ENCODE measurements around the gene KRT17. TPM values are rescaled to one million over a fixed set of nuclear protein-coding genes. Genes with fewer than 3 reads are reported as not detected.
A peak's percentile ranks its signal among the peaks of the same experiment; 100 is the strongest.
"Not testable (repeated sequence)": the region's sequence is repeated elsewhere in the genome, so short reads cannot be mapped to it uniquely, and the experiment has no call there.

The KRT17 gene
- polyA plus RNA-seq, 4 donors, result 1.2 to 3.1 (median 1.5) TPM

GRCh38 chr17:41579484-41580243 is 44.7 kb downstream of the KRT17 start:
- peak; percentile 64 to 84 (median 76) for DNase-seq (ENCODE audit: low read depth in 4 of 4, low spot score in 3 of 4)

- DNase-seq (ENCODE audit: low read depth in 4 of 4, low spot score in 3 of 4), result no peak
These were observed 45.4 kb downstream of the KRT17 start for GRCh38 chr17:41578971-41579370.

- no peak for DNase-seq (ENCODE audit: low read depth in 4 of 4, low spot score in 3 of 4)
These were observed 45.8 kb downstream of the KRT17 start for GRCh38 chr17:41578538-41578937.

GRCh38 chr17:41576740-41577139 is 47.6 kb downstream of the KRT17 start:
- not testable (repeated sequence) for DNase-seq (ENCODE audit: low read depth in 4 of 4, low spot score in 3 of 4)

GRCh38 chr17:41575336-41575735 is 49.0 kb downstream of the KRT17 start:
- DNase-seq (ENCODE audit: low read depth in 4 of 4, low spot score in 3 of 4), result no peak

GRCh38 chr17:41571561-41572434 is 52.6 kb downstream of the KRT17 start, which contains the start of gene KRT9:
Gene KRT9, minus strand, starts transcription at chr17:41572059. Its CDS starts 67 bp downstream, at chr17:41571992.
- DNase-seq (ENCODE audit: low read depth in 4 of 4, low spot score in 3 of 4), result no peak

Other genes starting within 250 kb of the KRT17 start
- not detected for gene KRT34, start 242.3 kb downstream of the KRT17 start, polyA plus RNA-seq (ENCODE audit: insufficient read length in 4 of 4)
- gene KRT31, start 227.0 kb downstream of the KRT17 start, polyA plus RNA-seq (ENCODE audit: insufficient read length in 4 of 4), result under 1 TPM in 1 of 4 donors, not detected in 3; 0.08 TPM
- not detected for gene KRT37, start 200.0 kb downstream of the KRT17 start, polyA plus RNA-seq (ENCODE audit: insufficient read length in 4 of 4)
- not detected for gene KRT38, start 183.6 kb downstream of the KRT17 start, polyA plus RNA-seq (ENCODE audit: insufficient read length in 4 of 4)
- not detected for gene KRT32, start 157.2 kb downstream of the KRT17 start, polyA plus RNA-seq (ENCODE audit: insufficient read length in 4 of 4)
- gene KRT35, start 143.4 kb downstream of the KRT17 start, polyA plus RNA-seq (ENCODE audit: insufficient read length in 4 of 4), result under 1 TPM in 2 of 4 donors, not detected in 2; 0.07 to 0.09 TPM
- under 1 TPM in 1 of 4 donors, not detected in 3; 0.12 TPM for gene KRT36, start 134.7 kb downstream of the KRT17 start, polyA plus RNA-seq (ENCODE audit: insufficient read length in 4 of 4)
- 10 to 100 TPM in 1 of 4 donors, 1 to 10 TPM in 2, under 1 TPM in 1; 0.54 to 37.8 (median 1.9) TPM for gene KRT13, start 119.0 kb downstream of the KRT17 start, polyA plus RNA-seq (ENCODE audit: insufficient read length in 4 of 4)
- 1 to 10 TPM in 3 of 4 donors, under 1 TPM in 1; 0.72 to 3.1 (median 1.6) TPM for gene KRT15, start 105.7 kb downstream of the KRT17 start, polyA plus RNA-seq (ENCODE audit: insufficient read length in 4 of 4)
- gene KRT19, start 96.3 kb downstream of the KRT17 start, polyA plus RNA-seq (ENCODE audit: insufficient read length in 4 of 4), result 100 to 1,000 TPM in 3 of 4 donors, 10 to 100 TPM in 1; 22.8 to 304 (median 176) TPM
- not detected for gene KRT9, start 52.5 kb downstream of the KRT17 start, polyA plus RNA-seq (ENCODE audit: insufficient read length in 4 of 4)
- under 1 TPM; 0.24 to 0.44 (median 0.36) TPM for gene KRT14, start 37.7 kb downstream of the KRT17 start, polyA plus RNA-seq (ENCODE audit: insufficient read length in 4 of 4)
- not detected for gene KRT16, start 11.8 kb downstream of the KRT17 start, polyA plus RNA-seq (ENCODE audit: insufficient read length in 4 of 4)
- 100 to 1,000 TPM; 669 to 825 (median 761) TPM for gene EIF1, start 64.3 kb upstream of the KRT17 start, polyA plus RNA-seq (ENCODE audit: insufficient read length in 4 of 4)
- gene GAST, start 87.8 kb upstream of the KRT17 start, polyA plus RNA-seq (ENCODE audit: insufficient read length in 4 of 4), result not detected
- gene HAP1, start 110.1 kb upstream of the KRT17 start, polyA plus RNA-seq (ENCODE audit: insufficient read length in 4 of 4), result 1 to 10 TPM in 2 of 4 donors, under 1 TPM in 2; 0.69 to 1.5 (median 0.92) TPM
- 100 to 1,000 TPM in 3 of 4 donors, 10 to 100 TPM in 1; 74.9 to 239 (median 187) TPM for gene JUP, start 162.1 kb upstream of the KRT17 start, polyA plus RNA-seq (ENCODE audit: insufficient read length in 4 of 4)
- gene P3H4, start 187.4 kb upstream of the KRT17 start, polyA plus RNA-seq (ENCODE audit: insufficient read length in 4 of 4), result 10 to 100 TPM; 33.9 to 49.4 (median 39.8) TPM
- gene FKBP10, start 188.4 kb upstream of the KRT17 start, polyA plus RNA-seq (ENCODE audit: insufficient read length in 4 of 4), result 100 to 1,000 TPM; 141 to 260 (median 161) TPM
- 100 to 1,000 TPM in 1 of 4 donors, 10 to 100 TPM in 3; 72.3 to 118 (median 91.4) TPM for gene NT5C3B, start 211.7 kb upstream of the KRT17 start, polyA plus RNA-seq (ENCODE audit: insufficient read length in 4 of 4)
- under 1 TPM; 0.16 to 0.34 (median 0.26) TPM for gene KLHL10, start 213.2 kb upstream of the KRT17 start, polyA plus RNA-seq (ENCODE audit: insufficient read length in 4 of 4)
- gene KLHL11, start 240.8 kb upstream of the KRT17 start, polyA plus RNA-seq (ENCODE audit: insufficient read length in 4 of 4), result 10 to 100 TPM in 1 of 4 donors, 1 to 10 TPM in 3; 6.7 to 10.9 (median 9.3) TPM

All from left renal pelvis (tissue), 4 donors.